GM12878 (cell line): ENCODE measurements around the gene ZNF574. TPM values are rescaled to one million over a fixed set of nuclear protein-coding genes. Genes with fewer than 3 reads are reported as not detected.
A peak's percentile ranks its signal among the peaks of the same experiment; 100 is the strongest.

Experiments
- ATAC-seq: fragments of 200-7000 bp; cut with Tn5 transposase; 3 replicates; pipeline ENCODE4 v1.9.1; 2020; ENCODE audit warnings: mild to moderate bottlenecking, moderate library complexity
- BruUV-seq: library from RNA; stranded (reverse); fragments of 400-500 nt; replicated peaks from 2 replicates; lab custom pipeline; 2021; lab: Mats Ljungman, UMichigan
- CTCF ChIA-PET: fragments of 300-600 bp; sonication (Branson Sonifier 250); formaldehyde crosslinking; extraction: SDS; loops from one replicate; lab custom pipeline; 2021; ENCODE audit warnings: inconsistent platforms; lab: Yijun Ruan, JAX
- POLR2A ChIA-PET: fragments of 350-600 bp; formaldehyde crosslinking; extraction: SDS; loops from one replicate; lab custom pipeline; 2021; ENCODE audit warnings: inconsistent platforms; lab: Charles Lee
- RAD21 ChIA-PET: fragments of 300-600 bp; sonication (Branson Sonifier 250); formaldehyde crosslinking; loops from one replicate; lab custom pipeline; 2023; ENCODE audit warnings: antibody characterized with exemption; ENCODE audit not compliant: unreplicated experiment; lab: Charles Lee
- SMC1A ChIA-PET: fragments of 300-600 bp; sonication (Branson Sonifier 250); formaldehyde crosslinking; loops from one replicate; lab custom pipeline; 2023; ENCODE audit not compliant: unreplicated experiment, uncharacterized antibody; lab: Charles Lee
- DNase-seq: peaks from one replicate; pipeline ENCODE4 v3.0.0-alpha.2; 2011; ENCODE audit warnings: low read depth, low spot score
- FAIRE-seq: peaks from 3 replicates; lab custom pipeline; 2011; peaks lifted over from hg19 to GRCh38; lab: Jason Lieb, UNC
- H2AFZ ChIP-seq: 2 replicates; pipeline ENCODE4 v1.6.0; 2011; ENCODE audit warnings: low read depth, low read length, control low read depth; ENCODE audit not compliant: control insufficient read depth
- H3K27ac ChIP-seq: 2 replicates; pipeline ENCODE4 v1.5.1; 2011; ENCODE audit warnings: control low read depth; ENCODE audit not compliant: control insufficient read depth, insufficient read depth
- H3K27me3 ChIP-seq, 2 experiments: replicated peaks in 1 of 2; 2 replicates each; pipeline versions ENCODE4 v1.6.0 to v1.6.1; 2011; ENCODE audit warnings: low read length in 1 of 2; ENCODE audit not compliant: control insufficient read depth in 2 of 2, insufficient read depth in 2 of 2
- H3K36me3 ChIP-seq, 2 experiments: 2 replicates each; pipeline ENCODE4 v1.5.1; 2011; ENCODE audit warnings: low read length in 1 of 2; ENCODE audit not compliant: control insufficient read depth in 2 of 2, insufficient read depth in 2 of 2
- H3K4me1 ChIP-seq: 2 replicates; pipeline ENCODE4 v1.6.1; 2011; ENCODE audit warnings: mild to moderate bottlenecking, low read length, moderate library complexity, mixed read lengths; ENCODE audit not compliant: control insufficient read depth, insufficient read depth
- H3K4me2 ChIP-seq: 2 replicates; pipeline ENCODE4 v1.6.0; 2011; ENCODE audit warnings: control low read depth; ENCODE audit not compliant: control insufficient read depth, insufficient read depth
- H3K4me3 ChIP-seq: fragments of 200-600 bp; sonication (generic); 2 replicates; pipeline ENCODE4 v1.5.1; 2016
- H3K79me2 ChIP-seq: 2 replicates; pipeline ENCODE4 v1.6.0; 2011; ENCODE audit warnings: low read length; ENCODE audit not compliant: control insufficient read depth, insufficient read depth
- H3K9ac ChIP-seq: 2 replicates; pipeline ENCODE4 v1.8.0; 2011; ENCODE audit warnings: low read length, control low read depth, mixed read lengths; ENCODE audit not compliant: control insufficient read depth, insufficient read depth
- H3K9me3 ChIP-seq: replicated peaks from 3 replicates; pipeline ENCODE4 v1.5.1; 2011; ENCODE audit warnings: mild to moderate bottlenecking, low read length; ENCODE audit not compliant: control insufficient read depth, insufficient read depth
- H4K20me1 ChIP-seq: 2 replicates; pipeline ENCODE4 v1.6.0; 2011; ENCODE audit not compliant: control insufficient read depth, insufficient read depth
- ASH2L ChIP-seq: fragments of 300-600, 200-600 bp; sonication (generic); IDR thresholded peaks from 2 replicates; pipeline ENCODE4 v1.6.1; 2017; ENCODE audit warnings: low read depth, mild to moderate bottlenecking, borderline replicate concordance
- CTCF ChIP-seq, 3 experiments: IDR thresholded peaks in 2 of 3; conservative IDR thresholded peaks in 1 of 3; 2 replicates each; pipeline ENCODE4 v1.5.1; 2011; ENCODE audit warnings: low read depth in 3 of 3, low read length in 3 of 3, mild to moderate bottlenecking in 3 of 3, control low read depth in 2 of 3, moderate library complexity in 2 of 3, inconsistent platforms in 1 of 3, mixed read lengths in 1 of 3; ENCODE audit not compliant: control insufficient read depth in 2 of 3, insufficient read depth in 1 of 3; ENCODE audit errors: extremely low read depth in 1 of 3
- IKZF2 ChIP-seq, 2 experiments: fragments of 450-650 bp; IDR thresholded peaks; 2 replicates each; pipeline ENCODE4 v1.6.1; 2017; ENCODE audit warnings: mild to moderate bottlenecking in 2 of 2, moderate library complexity in 2 of 2
- MLLT1 ChIP-seq: fragments of 450-650 bp; IDR thresholded peaks from 2 replicates; pipeline ENCODE4 v1.6.1; 2016; ENCODE audit warnings: mild to moderate bottlenecking
- MYB ChIP-seq: fragments of 150-350 bp; IDR thresholded peaks from 2 replicates; pipeline ENCODE4 v1.6.1; 2014; ENCODE audit warnings: mild to moderate bottlenecking, low read depth, low read length, borderline replicate concordance
- MYC ChIP-seq: IDR thresholded peaks from 2 replicates; pipeline ENCODE4 v1.6.1; 2011; ENCODE audit warnings: mild to moderate bottlenecking, low read length, moderate library complexity, inconsistent platforms; ENCODE audit not compliant: insufficient read depth, insufficient replicate concordance, insufficient read length, severe bottlenecking
- POLR2AphosphoS2 ChIP-seq: IDR thresholded peaks from 2 replicates; pipeline ENCODE4 v1.6.1; 2011; ENCODE audit warnings: low read depth, mild to moderate bottlenecking, low read length, improper control_type of control experiment, moderate library complexity
- YY1 ChIP-seq: IDR thresholded peaks from 2 replicates; pipeline ENCODE4 v1.6.1; 2011; ENCODE audit warnings: low read depth, mild to moderate bottlenecking, low read length
- WGBS: methylation state at CpG from one replicate; pipeline ENCODE4 v1.1.6; 2016; ENCODE audit warnings: low lambda C conversion rate; ENCODE audit not compliant: insufficient replicate concordance, insufficient coverage; ENCODE audit errors: missing lambda C conversion rate; 5-methylcytosine and 5-hydroxymethylcytosine counted together
- in situ Hi-C: fragments of 300-500 bp; cut with MboI; formaldehyde crosslinking; loops from 9 replicates; pipeline ENCODE4 v1.14.3; 2018; ENCODE audit warnings: mixed read lengths
- intact Hi-C: fragments of 100-400 bp; cut with micrococcal nuclease; formaldehyde crosslinking; loops from one replicate; pipeline ENCODE4 v1.14.2; 2022; ENCODE audit not compliant: unreplicated experiment
- polyA plus RNA-seq, 11 experiments: library from polyadenylated mRNA; depleted of rRNA in 4 of 11; unstranded in 6 of 11; stranded (reverse) in 5 of 11; fragments of >200 nt; fragmentation: Nextera tagmentation in 4 of 11; fragmentation: Illumina TruSeq in 1 of 11; extraction: Ambion mirVana in 4 of 11; extraction: Trizol in 1 of 11; gene quantifications; 1 replicate in 1 of 11; 2 replicates in 10 of 11; pipeline versions ENCODE4 v1.2.1 to v1.2.3, GENCODE V29; 2011 to 2016; ENCODE audit warnings: inconsistent platforms in 2 of 11, missing spikeins in 2 of 11, low read depth in 1 of 11
- total RNA-seq, 4 experiments: library from RNA; depleted of rRNA in 3 of 4; stranded (reverse); fragments of >200 nt in 3 of 4; fragmentation: Illumina TruSeq in 1 of 4; extraction: Trizol in 1 of 4; gene quantifications; 2 replicates each; pipeline versions ENCODE4 v1.2.1 to v1.2.3, GENCODE V29; 2013 to 2021

The ZNF574 gene
- total and polyA plus RNA-seq, 10 of the 15 experiments (the other 5 are each of a cell fraction or from before 2014, with no cell fraction given) = 0.32 to 25.6 (median 11.4) TPM

GRCh38 chr19:42075616-42076379 lies at the start of gene ZNF574 (continued):
- TF ChIP-seq MYB (no peak), YY1 (peak; percentile 98), IKZF2 (IDR thresholded peaks at IDR 0.05) (peak in 1 of 2 experiments; percentile 74; a peak in 2 of 4 replicates), MYC (peak; percentile 65)

- CTCF ChIA-PET = interaction anchor here (0.7 to 3.4 kb wide), 11 partner anchors 10 to 277 kb away, joined by 3 to 18 read pairs (median 3); partner anchors contain the start of gene RABAC1
- Histone ChIP-seq H3K9ac (no peak overlapping the region), H3K79me2 (no peaks in the 10 kb centered on the region), H3K27me3 (peaks cover 0 to 2% of the 10 kb centered on the region in 2 experiments; a peak in 2 of 4 replicates), H3K4me1 (no peaks in the 10 kb centered on the region), H3K4me3 (no peak overlapping the region), H4K20me1 (no peaks in the 10 kb centered on the region), H3K36me3 (no peaks in the 10 kb centered on the region), H3K4me2 (no peak overlapping the region), H2AFZ (no peak overlapping the region), H3K27ac (no peak overlapping the region), H3K9me3 (no peaks in the 10 kb centered on the region)
- DNase-seq (no peak), ATAC-seq (no peak), FAIRE-seq (no peak)
- in situ Hi-C loops (no loop called here), intact Hi-C loops (no loop called here)
- peak; percentile 41 to 74 (median 64); a peak in 5 of 6 replicates for TF ChIP-seq CTCF (IDR thresholded peaks at IDR 0.05 in 2 of 3, conservative IDR thresholded peaks at IDR 0.05 in 1 of 3; ENCODE audit: control insufficient read depth in 2 of 3, extremely low read depth in 1 of 3, insufficient read depth in 1 of 3, low read depth in 3 of 3, low read length in 3 of 3)
- no peak for TF ChIP-seq MLLT1
- TF ChIP-seq ASH2L = no peak
- no peak for TF ChIP-seq POLR2AphosphoS2
- WGBS = 37% methylated on average over 8 of the region's 8 CpGs
- BruUV-seq = no TSS peak
- SMC1A ChIA-PET = interaction anchor here (0.6 kb wide), 2 partner anchors 27 to 193 kb away, joined by 3 read pairs; no protein-coding TSS in a partner anchor
- POLR2A ChIA-PET = no interaction called here
- RAD21 ChIA-PET = no interaction called here
Measured at GRCh38 chr19:42028304-42029216, 47.4 kb upstream of the ZNF574 start.
